OCI-LY7 (cell line): ENCODE measurements around the gene CCDC88B.

Experiments used
- EZH2phosphoT487 ChIP-seq: fragments of 200-600 bp; sonication (generic); IDR thresholded peaks from 2 replicates; pipeline ENCODE4 v1.6.1; 2018; ENCODE audit warnings: low read depth, borderline replicate concordance, mild to moderate bottlenecking, mixed run types, antibody characterized with exemption, low read length, moderate library complexity, mixed read lengths
- TF ChIP-seq, protein P1 (sequence below): fragments of 200-600 bp; sonication (generic); conservative IDR thresholded peaks from 2 replicates; pipeline ENCODE4 v1.5.1; 2014; ENCODE audit warnings: mild to moderate bottlenecking, antibody characterized with exemption, low read length, moderate library complexity, mixed read lengths

DNA sequence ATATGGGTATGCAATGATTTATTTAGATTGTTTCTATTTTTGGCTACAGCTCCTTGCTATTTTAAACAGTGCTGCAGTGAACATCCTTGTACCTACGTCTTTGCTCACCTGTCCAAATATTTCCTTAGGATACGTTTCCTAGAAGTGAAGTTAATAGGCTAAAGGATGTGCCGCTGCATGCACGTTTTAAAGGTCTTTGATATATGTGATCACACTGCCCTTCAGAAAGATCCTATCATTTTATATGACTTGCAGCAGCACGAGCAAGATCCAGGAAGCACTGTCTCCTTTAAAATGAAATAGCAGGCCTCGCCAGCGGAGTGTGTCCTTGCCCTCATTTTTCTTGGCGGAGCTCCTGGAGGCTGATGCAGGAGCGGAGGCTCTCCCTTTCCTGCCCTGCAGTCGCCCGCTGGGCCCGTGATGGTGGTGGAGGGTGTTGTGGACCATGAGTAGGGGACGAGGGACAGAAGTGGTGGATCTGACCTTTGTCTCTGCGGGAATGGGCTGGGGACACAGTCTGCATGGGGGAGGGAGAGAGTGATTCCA lies 38.4 kb downstream of the CCDC88B start:
- TF ChIP-seq, protein P1, sequence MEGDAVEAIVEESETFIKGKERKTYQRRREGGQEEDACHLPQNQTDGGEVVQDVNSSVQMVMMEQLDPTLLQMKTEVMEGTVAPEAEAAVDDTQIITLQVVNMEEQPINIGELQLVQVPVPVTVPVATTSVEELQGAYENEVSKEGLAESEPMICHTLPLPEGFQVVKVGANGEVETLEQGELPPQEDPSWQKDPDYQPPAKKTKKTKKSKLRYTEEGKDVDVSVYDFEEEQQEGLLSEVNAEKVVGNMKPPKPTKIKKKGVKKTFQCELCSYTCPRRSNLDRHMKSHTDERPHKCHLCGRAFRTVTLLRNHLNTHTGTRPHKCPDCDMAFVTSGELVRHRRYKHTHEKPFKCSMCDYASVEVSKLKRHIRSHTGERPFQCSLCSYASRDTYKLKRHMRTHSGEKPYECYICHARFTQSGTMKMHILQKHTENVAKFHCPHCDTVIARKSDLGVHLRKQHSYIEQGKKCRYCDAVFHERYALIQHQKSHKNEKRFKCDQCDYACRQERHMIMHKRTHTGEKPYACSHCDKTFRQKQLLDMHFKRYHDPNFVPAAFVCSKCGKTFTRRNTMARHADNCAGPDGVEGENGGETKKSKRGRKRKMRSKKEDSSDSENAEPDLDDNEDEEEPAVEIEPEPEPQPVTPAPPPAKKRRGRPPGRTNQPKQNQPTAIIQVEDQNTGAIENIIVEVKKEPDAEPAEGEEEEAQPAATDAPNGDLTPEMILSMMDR: no peak
- no peak for TF ChIP-seq EZH2phosphoT487
